ENCODE results near the gene IZUMO3.

IZUMO3 gene

DNA sequence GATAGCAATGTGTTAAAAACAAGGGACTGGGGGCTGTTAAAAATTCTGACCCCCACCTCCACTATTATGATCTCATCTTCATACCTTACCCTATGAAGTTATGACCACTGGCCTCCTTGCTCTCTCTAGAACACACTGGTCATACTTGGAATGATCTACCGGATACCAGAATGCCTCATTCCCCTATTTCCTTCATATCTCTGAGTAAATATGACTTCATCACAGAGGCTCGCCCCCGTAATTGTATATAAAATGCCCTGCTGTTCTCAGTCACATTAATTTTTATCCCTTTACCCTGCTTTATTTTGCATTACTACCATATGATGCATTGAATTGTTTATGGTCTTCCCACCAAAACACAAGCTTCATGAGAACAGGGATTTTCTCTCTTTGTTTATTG lies 29.2 kb downstream of the IZUMO3 start:
- Histone ChIP-seq H3K4me1 (no peaks in the 10 kb centered on the region), H3K4me3 (no peak overlapping the region), H3K9me3 (no peaks in the 10 kb centered on the region), H3K36me3 (no peaks in the 10 kb centered on the region), H3K27ac (no peak overlapping the region), H3K27me3 (no peaks in the 10 kb centered on the region)
- TF ChIP-seq, protein P1, sequence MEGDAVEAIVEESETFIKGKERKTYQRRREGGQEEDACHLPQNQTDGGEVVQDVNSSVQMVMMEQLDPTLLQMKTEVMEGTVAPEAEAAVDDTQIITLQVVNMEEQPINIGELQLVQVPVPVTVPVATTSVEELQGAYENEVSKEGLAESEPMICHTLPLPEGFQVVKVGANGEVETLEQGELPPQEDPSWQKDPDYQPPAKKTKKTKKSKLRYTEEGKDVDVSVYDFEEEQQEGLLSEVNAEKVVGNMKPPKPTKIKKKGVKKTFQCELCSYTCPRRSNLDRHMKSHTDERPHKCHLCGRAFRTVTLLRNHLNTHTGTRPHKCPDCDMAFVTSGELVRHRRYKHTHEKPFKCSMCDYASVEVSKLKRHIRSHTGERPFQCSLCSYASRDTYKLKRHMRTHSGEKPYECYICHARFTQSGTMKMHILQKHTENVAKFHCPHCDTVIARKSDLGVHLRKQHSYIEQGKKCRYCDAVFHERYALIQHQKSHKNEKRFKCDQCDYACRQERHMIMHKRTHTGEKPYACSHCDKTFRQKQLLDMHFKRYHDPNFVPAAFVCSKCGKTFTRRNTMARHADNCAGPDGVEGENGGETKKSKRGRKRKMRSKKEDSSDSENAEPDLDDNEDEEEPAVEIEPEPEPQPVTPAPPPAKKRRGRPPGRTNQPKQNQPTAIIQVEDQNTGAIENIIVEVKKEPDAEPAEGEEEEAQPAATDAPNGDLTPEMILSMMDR (IDR thresholded peaks at IDR 0.05), result no peak
- DNase-seq, result no peak
- intact Hi-C loops (cut with DNase I; ENCODE audit: low total_unique reads), result no loop called here

DNA sequence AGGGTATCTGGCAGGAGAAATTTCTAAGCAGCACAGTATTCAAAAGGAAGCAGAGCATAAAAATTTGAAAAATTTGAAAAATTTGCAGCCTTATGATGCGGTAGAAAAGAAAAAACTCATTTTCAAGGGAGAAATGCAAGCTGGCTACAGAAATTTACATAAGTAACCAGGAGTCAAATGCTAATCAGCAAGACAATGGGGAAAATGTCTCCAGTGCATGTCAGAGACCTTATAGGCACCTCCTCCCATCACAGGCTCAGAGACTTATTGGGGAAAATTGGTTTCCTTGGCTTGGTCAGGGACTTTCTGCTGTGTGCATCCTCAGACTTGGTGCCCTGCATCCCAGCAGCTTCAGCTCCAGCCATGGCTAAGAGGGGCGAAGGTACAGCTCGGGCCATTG lies 35.8 kb downstream of the IZUMO3 start:
- H3K36me3 ChIP-seq, result no peaks in the 10 kb centered on the region
- intact Hi-C loops (cut with DNase I; ENCODE audit: low total_unique reads), result no loop called here
- peaks cover 0 to 9% (median 0%) of the 10 kb centered on the region in 3 donors for H3K9me3 ChIP-seq
- H3K27me3 ChIP-seq, result no peaks in the 10 kb centered on the region
- no peaks in the 10 kb centered on the region for H3K4me1 ChIP-seq
- no peak overlapping the region for H3K27ac ChIP-seq
- DNase-seq, result no peak
- TF ChIP-seq, protein P1 (IDR thresholded peaks at IDR 0.05), result no peak
- no peak overlapping the region for H3K4me3 ChIP-seq

DNA sequence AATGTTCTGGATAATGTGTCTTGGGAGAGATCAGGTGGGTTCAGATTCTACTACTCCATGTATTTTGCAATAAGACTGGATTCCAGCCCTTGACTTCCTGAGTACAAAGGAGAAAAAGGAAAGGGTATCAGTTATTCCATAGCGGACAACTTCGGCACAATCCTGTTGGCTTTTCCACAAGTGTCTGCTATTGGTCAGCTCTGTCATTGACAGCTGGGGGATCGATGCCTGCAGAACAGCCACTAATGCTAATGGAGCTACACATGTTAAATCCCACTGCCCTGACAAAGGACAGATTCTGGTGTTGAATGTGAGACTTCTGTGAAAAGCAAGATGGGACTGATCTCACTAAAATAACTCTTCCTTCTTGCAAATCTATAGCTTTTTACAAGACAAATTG lies 41.2 kb downstream of the IZUMO3 start:
- no peak for DNase-seq
- Histone ChIP-seq H3K36me3 (no peaks in the 10 kb centered on the region), H3K27me3 (no peaks in the 10 kb centered on the region), H3K4me3 (no peak overlapping the region), H3K9me3 (no peaks in the 10 kb centered on the region), H3K27ac (no peak overlapping the region), H3K4me1 (no peaks in the 10 kb centered on the region)
- intact Hi-C loops (cut with DNase I; ENCODE audit: low total_unique reads), result no loop called here
- TF ChIP-seq, protein P1 (IDR thresholded peaks at IDR 0.05), result no peak

DNA sequence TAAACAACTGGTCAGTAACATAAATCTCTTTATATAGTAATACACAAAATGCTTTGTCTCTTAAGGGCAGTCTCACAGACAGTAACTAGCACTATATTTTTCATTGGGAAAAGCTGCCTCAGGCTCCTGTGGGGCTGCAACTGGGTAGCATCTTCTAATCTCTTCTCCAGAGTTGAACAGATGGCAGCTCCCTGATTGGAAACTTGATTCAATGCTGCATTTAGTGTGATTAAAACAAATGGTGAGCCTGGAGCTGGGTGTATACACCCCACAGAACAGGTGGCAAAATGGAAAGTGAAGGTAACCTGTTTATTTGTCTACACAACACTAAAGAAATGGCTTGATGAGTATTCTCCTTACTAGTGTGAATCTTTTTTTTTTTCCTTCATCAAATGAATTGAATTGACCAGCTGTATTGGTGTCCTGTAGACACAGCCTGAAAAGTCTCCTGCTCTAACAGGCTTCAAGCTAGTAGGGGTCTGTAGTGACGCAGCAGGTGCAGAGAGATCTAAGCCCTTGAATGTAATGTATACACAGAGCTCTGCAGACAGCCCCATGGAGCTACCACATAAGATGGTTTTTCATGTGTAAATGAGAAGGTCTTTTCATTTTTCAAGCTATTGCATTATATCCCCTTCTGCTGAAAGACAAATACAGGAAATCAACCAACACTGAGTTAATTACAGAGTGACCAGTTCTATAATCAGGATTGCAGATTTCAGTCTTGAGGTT lies 43.3 kb downstream of the IZUMO3 start:
- Histone ChIP-seq H3K27me3 (no peaks in the 10 kb centered on the region), H3K4me1 (no peaks in the 10 kb centered on the region), H3K9me3 (no peaks in the 10 kb centered on the region), H3K4me3 (no peak overlapping the region), H3K36me3 (no peaks in the 10 kb centered on the region), H3K27ac (no peak overlapping the region)
- intact Hi-C loops (cut with DNase I; ENCODE audit: low total_unique reads), result no loop called here
- TF ChIP-seq, protein P1 (IDR thresholded peaks at IDR 0.05), result no peak
- no peak for DNase-seq

DNA sequence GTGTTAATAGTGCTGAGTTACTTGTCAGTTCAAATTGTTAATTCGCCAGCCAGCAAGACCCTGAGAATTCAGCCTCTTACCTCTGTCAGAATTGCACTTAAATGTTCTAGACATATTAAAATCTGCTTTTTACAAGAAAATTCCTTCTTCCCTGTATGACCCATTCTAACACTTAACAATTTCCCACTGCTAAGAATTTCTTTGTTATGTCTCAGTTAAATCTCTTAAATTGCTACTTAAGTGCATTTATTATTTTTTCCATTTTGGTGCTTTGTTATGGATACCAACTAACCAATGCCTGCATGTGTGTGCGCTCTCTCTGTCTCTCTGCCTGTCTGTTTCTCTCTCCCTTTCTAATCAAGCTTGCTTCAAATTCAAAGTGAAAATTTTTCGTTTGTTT lies 44.9 kb downstream of the IZUMO3 start:
- TF ChIP-seq, protein P1 (IDR thresholded peaks at IDR 0.05), result no peak
- Histone ChIP-seq H3K36me3 (no peaks in the 10 kb centered on the region), H3K9me3 (no peaks in the 10 kb centered on the region), H3K27me3 (no peaks in the 10 kb centered on the region), H3K4me1 (no peaks in the 10 kb centered on the region), H3K4me3 (no peak overlapping the region), H3K27ac (no peak overlapping the region)
- intact Hi-C loops (cut with DNase I; ENCODE audit: low total_unique reads), result no loop called here
- no peak for DNase-seq

DNA sequence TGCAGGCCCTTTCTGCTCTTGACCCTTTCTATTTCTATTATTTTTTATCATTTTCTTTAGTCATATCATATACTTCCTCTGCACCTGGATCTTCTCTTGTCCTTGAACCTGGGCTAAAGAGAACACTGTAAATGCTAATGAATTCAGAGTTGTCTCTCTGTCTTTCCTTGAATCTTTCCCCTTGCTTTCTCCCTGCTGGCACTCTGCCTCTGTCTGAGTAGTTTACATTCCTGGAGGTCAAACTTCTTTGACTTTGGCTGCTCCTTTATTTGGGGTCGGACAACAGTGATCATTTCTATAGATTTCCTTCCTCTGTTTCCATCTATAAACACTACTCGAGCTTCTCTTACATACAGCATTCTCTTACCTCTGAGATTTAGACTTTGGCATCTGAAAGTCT lies 47.1 kb downstream of the IZUMO3 start:
- Histone ChIP-seq H3K4me1 (no peaks in the 10 kb centered on the region), H3K36me3 (no peaks in the 10 kb centered on the region), H3K4me3 (no peak overlapping the region), H3K9me3 (no peaks in the 10 kb centered on the region), H3K27me3 (no peaks in the 10 kb centered on the region), H3K27ac (no peak overlapping the region)
- no peak for DNase-seq
- TF ChIP-seq, protein P1 (IDR thresholded peaks at IDR 0.05), result no peak
- intact Hi-C loops (cut with DNase I; ENCODE audit: low total_unique reads), result no loop called here
